ENCODE measurements around the gene EPO.

The EPO gene

DNA sequence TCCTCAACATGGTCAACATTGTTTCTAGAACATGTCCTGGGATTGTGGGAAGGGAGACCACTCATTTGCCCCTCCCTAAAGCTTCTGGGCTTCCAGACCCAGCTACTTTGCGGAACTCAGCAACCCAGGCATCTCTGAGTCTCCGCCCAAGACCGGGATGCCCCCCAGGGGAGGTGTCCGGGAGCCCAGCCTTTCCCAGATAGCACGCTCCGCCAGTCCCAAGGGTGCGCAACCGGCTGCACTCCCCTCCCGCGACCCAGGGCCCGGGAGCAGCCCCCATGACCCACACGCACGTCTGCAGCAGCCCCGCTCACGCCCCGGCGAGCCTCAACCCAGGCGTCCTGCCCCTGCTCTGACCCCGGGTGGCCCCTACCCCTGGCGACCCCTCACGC lies at the start of gene EPO:
EPO (plus strand) TSS at position 190 of the 392 bp plus-strand sequence. CDS start 513 bp downstream, outside the sequence.
- no peak for DNase-seq

DNA sequence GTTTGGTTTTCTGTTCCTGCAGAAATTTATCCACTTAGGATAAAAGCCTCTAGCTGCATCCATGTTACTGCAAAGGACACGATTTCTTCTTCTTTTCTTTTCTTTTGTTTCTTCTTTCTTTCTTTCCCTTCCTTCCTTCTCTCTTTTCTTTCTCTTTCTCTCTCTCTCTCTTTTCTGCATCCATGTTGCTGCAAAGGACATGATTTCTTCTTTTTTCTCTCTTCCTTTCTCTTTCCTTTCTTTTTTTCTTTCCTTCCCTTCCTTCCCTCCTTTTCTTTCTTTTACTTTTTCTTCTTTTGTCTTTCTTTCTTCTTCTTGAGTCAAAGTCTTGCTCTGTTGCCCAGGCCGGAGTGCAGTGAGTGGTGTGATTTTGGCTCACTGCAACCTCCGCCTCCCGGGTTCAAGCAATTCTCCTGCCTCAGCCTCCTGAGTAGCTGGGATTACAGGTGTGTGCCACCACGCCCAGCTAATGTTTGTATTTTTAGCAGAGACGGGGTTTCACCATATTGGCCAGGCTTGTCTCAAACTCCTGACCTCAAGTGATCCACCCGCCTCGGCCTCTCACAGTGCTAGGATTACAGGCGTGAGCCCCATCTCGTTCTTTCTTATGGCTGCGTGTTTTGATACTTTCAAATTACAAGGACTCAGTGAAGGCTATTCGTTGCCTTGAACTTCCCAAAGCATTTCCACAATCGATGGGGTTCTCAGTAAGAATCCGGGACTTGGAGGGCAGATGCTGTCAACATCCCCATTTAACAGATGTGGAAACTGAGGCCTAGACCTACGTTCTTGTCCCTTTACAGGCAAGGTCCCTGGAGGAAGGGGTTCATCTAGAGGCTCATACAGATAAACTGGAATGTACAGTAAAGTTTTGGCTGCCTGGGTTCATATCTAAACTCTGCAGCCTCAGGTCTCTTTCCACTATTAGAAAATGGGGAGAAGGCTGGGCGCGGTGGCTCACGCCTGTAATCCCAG lies 48.6 kb upstream of the EPO start:
- no peak for DNase-seq

DNA sequence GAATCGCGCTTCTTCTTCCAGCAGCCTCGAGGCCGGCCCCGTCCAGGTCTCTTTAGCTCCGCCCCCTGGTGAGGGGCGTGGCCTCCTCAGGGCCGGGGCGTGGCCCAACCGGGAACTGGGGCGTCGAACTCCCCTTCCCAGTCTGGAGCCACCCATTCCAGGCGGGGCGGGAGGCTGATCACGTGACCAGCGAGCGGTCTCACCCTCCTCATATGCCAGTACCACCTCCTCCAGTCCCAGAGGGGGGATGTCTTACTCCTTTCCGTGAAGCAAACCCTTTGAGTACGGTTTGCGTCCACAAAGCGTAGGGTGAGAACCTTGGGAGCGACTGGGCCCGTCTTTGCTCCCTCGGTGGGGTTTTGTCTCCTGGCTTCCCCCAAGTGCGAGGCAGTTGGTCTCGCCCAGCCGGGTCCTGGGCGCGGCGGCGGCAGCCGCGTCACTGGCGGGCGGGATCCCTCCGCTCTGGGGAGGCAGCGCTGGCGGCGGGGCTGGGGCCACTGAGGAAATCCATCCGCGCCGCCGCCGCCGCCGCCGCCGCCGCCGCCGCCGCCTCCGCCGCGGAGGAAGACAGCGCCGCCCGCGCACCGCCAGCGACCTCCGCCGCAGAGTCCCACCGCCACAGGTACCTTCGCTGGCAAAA lies 46.8 kb upstream of the EPO start, which contains the start of gene GNB2:
GNB2 (plus strand) TSS at position 439 of the 640 bp plus-strand sequence. CDS start 2,526 bp downstream, outside the sequence.
- peak; percentile 99 for DNase-seq

DNA sequence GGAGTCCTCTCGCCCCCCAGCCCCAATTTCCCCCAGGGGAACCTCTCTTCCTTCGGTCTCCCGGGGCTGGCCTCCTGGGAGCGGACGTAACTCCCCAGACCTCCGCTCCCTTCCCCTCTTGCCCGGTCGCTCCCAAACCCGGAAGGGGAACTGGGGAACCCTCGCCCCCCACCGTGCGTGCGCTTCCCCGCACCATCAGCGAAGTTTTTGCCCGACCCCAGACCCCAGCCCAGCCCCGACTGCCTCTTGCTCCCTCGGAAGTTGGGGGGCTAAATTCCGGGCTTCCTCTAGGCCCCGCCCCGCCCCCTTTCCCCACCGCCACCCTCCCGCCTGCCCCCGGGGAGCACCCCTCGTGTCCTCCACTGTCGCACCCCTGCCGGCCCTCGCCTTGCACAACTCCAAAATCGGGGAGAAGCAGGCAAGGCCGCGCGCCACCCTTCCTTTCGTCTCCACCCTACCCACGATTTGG lies 46.3 kb upstream of the EPO start:
- no peak for DNase-seq

DNA sequence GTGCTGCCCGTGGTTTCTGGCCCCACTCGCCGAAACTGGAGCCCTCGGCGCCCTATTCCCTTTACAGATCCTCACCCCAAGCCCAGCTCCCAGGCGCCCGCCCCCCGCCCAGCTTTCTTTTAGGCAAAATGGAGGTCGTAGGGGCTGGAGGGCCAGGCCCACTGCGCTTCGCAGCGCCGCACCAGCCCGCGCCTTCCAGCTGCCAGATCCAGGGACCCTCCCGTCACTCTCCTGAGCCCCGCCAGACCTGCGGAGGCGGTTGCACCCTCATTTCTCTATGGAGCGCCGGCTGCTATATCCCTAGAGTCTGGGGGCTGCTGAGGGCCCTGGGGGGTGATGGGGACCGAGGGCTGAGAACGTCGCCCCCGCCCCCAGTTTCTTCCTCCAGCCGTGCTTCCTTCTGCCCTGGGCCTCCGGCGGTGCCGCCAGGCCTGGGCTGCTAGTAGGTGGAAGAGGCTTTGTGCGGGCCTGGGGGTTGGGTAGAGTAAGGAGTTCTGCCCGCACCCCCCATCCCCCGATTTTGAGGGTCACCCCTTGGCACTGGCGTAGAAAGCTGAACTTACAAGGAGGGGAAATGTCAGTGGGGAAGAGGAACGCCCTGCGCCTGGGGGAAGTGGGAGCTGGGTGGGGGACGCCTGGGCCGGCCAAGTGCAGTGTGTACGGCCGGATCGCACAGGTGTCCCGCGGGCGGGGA lies 45.7 kb upstream of the EPO start:
- DNase-seq = no peak

DNA sequence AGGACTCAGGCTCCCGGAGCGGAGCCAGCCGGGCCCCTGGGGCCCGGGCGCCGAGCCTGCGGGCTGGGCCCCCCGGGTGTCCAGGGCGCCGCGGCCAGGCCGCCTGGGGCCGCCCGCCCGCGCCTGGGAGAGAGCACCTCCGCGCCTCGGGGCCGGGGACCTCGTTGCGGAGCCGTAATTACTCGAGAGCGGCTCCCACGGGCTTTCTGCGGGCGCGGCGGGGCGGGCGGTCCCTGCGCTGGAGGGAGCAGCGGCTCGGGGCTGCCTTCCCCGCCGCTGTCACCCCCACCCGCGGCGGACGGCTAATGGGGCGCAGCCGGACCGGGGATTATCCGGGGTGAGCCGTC lies 45.2 kb upstream of the EPO start:
- no peak for DNase-seq

DNA sequence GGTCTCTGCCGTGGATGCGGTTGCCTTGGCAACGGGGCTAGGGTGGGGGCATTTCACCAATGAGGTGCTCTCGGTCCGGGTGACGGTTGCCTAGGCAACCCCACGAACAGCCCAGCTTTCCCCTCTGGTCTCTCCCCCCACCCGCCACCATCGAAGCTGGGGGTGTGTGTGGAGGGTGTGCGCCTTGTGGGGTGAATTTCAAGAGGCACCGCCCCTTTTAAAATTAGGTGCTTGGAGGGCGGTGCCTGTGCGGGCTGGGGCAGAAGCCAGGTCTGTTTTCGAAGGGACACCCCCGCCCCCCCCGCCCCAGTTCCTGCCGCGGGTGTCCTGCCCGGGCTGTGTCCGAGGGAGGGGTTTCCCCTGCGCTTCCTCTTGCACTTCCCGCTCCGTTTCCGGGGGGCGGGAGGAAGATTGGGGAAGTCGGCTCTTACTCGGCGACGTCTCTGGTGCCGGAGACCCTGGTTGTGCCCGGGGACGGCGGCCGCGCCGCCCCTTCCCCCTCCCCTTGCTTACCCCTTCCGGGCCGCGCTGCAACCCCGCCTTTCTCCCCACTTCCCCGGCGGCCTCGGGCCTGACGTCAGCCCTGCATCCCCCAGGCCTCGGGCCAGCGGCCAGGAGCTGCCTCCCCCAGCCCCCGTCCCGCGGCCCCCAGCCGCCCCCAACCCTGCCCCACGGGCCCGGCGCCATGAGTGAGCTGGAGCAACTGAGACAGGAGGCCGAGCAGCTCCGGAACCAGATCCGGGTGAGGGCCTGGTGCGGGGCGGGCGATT lies 44.5 kb upstream of the EPO start:
- peak; percentile 68 for DNase-seq

DNA sequence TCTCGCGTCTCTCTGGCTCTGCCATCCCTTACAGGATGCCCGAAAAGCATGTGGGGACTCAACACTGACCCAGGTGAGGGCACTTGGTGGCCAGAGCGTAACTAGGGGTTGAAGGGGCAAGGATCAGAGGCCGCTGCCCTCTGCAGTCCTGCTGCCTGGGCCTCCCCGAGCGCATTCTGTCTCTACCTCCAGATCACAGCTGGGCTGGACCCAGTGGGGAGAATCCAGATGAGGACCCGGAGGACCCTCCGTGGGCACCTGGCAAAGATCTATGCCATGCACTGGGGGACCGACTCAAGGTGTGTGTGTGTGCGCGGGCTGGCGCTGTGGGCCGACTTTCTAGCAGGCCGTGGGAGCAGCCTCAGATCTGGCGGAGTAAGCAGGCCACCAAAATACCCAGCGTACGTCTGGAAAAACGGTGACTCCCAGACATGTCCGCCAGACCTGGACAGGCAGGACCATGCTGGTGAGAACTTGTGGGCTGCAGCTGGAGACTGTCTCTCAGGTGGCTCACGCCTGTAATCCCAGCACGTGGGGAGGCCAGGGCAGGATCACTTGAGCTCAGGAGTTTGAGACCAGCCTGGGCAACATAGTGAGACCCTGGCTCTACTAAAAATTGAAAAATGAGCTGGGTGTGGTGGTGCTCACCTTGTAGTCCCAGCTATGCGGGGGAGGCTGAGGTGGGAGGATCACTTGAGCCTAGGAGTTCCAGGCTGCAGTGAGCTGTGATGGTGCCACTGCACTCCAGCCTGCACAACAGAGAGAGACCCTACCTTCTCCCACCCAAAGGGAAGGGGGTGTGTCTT lies 43.6 kb upstream of the EPO start:
- no peak for DNase-seq

DNA sequence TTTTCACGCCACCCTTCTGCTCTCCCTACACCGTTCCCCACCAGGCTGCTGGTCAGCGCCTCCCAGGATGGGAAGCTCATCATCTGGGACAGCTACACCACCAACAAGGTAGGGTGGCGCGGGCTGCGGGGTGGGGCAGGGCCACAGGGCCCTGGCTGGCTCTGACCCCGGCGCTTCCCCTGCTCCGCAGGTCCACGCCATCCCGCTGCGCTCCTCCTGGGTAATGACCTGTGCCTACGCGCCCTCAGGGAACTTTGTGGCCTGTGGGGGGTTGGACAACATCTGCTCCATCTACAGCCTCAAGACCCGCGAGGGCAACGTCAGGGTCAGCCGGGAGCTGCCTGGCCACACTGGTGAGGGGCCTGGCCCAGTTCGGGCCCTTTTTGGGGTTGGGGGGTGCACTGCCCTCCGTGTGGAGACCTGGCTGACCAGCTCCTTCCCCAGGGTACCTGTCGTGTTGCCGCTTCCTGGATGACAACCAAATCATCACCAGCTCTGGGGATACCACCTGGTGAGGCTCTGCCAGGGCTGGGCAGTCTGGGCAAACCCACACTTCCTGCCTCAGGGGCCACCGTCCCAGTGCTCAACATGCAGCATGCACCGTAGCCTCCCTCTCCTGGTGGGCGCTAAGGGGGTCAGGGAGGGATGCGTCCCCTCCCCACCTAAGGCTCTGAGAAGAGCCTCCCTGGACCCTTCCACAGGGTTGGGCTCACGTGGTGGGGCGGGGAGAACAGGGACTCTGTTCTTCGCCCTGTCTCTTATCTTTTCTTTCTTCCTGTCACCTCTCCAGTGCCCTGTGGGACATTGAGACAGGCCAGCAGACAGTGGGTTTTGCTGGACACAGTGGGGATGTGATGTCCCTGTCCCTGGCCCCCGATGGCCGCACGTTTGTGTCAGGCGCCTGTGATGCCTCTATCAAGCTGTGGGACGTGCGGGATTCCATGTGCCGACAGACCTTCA lies 42.7 kb upstream of the EPO start:
- no peak for DNase-seq

DNA sequence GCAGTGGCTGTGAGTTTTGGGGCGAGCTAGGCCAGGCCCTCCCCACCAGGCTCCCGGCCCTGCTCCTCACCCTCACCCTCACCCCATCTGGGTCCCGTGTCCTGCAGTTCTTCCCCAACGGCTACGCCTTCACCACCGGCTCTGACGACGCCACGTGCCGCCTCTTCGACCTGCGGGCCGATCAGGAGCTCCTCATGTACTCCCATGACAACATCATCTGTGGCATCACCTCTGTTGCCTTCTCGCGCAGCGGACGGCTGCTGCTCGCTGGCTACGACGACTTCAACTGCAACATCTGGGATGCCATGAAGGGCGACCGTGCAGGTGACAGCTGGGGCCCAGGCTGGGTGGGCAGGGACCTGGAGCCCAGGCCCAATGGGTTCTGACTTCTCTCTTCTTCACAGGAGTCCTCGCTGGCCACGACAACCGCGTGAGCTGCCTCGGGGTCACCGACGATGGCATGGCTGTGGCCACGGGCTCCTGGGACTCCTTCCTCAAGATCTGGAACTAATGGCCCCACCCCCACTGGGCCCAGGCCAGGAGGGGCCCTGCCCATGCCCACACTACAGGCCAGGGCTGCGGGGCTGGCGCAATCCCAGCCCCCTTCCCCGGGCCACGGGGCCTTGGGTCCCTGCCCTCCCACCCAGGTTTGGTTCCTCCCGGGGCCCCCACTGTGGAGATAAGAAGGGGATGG lies 41.8 kb upstream of the EPO start:
- DNase-seq = no peak

DNA sequence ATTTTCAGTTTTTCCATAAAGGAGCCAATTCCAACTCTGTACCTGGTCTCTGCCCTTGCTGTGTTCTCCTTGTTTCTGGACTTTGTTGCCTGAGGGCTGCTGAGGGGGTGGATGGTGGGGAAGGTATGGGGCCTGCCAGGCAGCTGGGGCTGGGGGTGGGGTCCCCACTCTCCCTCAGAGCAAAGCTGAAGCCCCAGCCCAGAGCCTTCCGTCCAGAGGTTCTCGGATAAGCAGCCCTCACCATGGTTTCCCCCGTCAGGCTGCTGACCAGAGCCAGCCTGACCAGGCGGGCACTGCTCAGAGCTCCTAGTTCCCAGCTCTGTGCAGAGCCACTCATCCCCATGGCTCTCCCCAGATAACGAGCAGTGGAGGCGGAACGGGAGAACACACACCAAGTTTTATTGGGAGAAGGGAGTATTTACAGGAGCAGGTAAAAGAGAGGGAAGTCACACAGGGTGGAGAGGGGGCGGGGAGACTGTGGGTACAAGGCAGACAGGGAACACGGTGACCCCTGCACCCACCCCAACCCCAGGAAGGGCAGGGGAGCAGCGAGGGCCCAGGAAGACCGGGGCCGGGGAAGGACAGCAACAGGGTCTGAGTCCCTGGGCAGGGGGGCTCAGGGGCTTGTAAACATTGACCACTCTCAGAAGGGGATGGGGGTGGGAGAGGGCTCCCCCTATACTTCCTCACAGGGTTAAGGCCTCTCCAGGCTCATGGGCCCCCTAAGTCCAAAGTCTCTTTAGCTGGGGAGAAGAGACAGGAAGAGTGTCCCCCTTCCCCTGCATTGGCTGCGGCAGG lies 40.9 kb upstream of the EPO start:
- no peak for DNase-seq

DNA sequence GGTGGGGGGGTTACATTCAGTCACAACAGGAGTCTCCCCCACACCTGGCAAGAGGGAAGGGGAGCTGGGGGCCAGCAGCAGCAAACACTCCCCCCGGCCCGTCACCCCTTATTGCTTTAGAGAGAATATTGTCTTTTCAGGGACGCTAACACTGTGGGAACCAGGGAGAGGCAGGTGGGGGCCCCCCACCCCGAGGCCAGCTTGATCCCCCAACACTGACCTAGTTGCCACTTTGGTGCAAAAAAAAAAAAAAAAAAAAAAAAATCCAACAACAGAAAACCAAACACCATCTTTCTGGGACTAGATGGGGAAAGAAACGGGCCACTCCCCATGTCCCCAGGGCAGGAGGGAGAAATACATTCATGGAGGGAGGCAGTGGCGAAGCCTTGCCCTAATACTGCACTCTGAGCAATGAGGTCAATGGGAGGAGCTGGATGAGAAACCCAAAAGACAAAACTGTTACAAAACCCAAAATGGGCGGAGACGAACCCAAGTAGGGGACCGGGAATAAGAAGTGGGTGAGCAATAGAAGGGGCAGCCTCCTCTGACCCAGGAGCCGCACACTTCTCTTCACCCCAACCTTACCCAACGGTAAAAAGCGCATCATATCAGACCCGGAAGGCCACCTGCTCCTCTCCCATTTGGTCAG lies 40.2 kb upstream of the EPO start:
- no peak for DNase-seq

DNA sequence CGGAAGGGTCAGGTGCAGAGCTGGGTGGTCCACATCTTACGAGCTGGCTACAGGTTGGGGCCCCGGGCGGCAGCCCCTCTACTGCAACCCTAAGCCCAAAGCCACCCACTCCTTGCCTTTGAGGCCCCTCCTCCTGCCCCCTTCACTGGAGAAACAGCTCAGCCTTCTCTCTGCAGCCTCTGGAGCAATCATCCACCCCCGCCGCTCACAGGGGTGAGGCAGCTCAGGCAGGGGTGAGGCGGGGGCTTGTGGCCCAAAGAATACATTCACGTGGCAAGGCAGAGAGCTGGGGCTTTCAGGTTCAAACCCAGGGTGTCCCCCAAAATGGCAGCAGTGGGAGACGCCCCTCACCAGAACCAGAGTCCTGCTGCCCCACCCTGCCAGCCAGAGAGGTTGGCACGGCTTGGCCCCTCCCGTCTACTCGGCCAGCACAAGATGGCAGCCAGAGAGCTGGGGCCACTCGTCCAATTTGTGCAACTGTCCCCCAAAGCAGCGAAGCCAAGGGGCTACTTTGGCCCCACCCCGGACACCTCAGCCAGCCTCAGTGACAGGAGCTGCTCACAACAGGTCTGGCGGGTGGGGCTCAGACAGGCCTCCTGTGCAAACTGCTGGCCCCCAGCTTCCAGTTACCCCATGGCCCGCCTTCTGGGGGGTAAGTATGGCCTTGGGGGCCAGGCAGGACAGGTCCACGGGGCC lies 39.5 kb upstream of the EPO start:
- DNase-seq = no peak

DNA sequence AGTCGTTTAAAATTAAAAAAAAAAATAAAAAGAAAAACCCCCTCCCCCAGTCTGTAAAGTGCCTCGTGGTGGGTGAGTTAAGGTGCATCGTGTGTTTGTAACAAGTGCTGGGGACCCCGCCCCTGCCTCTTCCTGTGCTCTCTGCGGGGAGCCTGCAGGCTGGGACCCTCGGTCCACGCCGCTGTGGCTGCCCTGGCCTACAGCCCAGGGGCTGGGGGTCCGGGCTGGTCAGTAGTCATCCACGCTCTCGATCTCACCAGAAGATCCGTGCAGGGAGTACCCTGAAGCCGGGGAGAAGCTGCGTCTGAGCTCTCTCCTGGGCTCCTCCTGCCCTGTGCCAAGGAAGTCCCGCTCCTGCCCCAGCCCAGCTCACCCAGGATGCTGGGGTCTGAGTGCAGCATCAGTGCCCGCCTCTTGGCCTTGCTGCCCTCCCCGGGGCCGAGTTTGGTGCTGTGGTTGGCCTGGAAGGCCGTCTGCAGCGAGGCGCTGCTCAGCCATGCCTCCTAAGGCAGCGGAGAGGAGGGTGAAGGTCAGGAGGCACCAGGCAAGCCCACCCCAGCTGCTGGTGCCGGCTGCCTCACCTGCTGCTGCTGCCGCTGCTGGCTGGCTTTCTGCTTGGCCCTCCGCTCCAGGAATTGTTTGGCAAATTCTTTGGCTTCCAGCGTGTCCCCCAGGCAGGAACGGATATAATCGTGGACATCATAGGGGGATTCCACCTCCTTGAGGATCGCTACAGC lies 38.6 kb upstream of the EPO start:
- no peak for DNase-seq

DNA sequence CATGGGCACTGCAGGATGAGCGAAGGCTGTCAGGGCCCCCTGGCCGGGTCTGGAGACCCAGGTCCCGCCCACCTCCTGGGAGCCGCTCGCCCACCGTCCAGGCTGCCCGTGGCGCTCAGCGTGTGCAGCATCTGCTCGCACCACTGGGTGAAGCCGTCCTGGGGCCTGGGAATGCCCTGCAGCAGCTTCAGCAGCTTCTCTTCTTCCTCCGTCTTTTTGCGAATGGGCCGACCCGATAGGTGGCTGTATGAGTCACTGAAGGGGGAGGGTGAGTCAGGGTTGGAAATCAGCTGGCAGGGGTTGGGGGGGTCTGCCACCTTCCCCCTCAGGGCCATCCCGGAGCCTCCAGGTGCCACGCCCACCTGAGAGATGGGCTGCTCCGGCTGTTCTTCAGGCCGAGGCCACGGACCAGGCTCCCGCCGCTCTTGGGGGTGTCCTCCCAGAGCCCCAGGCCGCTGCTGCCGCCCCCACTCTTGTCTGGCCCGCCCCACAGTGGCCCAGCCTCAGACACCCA lies 38.0 kb upstream of the EPO start:
- peak; percentile 40 for DNase-seq

DNA sequence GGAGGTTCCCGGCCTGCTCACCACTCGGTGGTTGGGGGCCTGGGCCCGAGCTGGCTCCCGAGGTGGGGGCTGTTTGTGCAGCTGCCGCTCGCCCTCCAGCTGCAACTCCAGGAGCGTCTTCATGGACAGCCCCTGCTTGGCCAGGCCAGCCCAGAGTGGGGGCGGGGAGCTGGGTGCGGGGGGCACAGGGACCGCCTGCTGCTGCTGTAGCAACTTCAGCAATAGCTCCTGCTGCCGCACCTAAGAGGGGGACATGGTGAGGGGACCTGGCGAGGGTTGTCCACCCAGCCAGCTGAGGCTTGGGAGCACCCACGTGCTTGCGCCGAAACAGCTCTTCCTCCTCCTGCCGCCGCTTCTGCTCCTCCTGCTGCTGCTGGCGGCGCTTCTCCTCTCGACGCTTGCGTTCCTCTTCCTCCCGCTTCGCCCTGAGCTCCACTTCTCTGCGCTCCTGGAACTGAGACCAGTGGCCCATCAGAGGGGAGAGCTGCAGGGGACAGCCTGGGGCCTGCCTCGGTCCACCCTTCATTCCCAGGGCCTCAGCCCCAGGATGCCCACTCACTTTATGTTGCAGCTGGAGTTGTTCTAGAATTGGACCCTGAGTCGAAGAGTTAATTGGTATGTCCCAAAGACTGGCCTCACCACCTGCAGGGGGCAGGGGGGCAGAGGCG lies 37.1 kb upstream of the EPO start:
- DNase-seq = no peak
